ENCODE measurements around the gene SPHK2.

DNA sequence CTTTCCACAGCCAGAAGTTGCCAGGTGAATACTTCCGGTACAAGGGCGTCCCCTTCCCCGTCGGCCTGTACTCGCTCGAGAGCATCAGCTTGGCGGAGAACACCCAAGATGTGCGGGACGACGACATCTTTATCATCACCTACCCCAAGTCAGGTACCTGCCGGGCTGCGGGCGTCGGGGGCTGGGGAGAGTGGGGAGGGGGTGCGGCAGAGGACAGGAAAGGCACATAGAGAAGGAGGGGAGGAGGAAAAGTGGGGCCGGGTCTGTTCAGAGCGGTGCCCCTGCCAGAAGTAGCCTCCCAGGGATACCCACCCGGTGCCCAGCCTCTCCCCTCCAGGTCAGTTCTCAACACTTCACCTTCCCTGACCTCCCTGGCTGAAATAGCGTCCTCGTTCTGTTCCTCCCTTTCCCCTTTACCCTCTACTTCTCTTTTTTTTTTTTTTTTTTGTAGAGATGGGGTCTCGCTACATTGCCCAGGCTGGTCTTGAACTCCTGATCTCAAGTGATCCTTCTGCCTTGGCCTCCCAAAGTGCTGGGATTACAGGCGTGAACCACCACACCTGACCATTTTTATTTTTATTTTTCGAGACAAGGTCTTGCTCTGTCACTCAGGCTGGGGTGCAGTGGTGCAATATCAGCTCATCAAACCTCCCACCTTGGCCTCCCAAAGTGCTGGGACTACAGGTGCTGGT is 43.2 kb upstream of the SPHK2 start:
- TF ChIP-seq SUZ12 (IDR thresholded peaks at IDR 0.05; ENCODE audit: extremely low read depth, insufficient read depth, insufficient read length) (no peak), YY1 (IDR thresholded peaks at IDR 0.05; ENCODE audit: insufficient read depth, insufficient read length) (no peak), ZNF274 (IDR thresholded peaks at IDR 0.05; ENCODE audit: low read depth, low read length) (no peak)
